Keratinocyte (primary cell): ENCODE measurements around the gene ZDHHC9.

ENCODE experiments used
- EZH2 ChIP-seq: IDR thresholded peaks from one replicate; pipeline ENCODE4 v1.6.1; 2012; ENCODE audit warnings: inconsistent platforms, mild to moderate bottlenecking, low read length, moderate library complexity
- TF ChIP-seq, protein P1 (sequence below), 3 experiments: IDR thresholded peaks in 1 of 3; conservative IDR thresholded peaks in 1 of 3; optimal IDR thresholded peaks in 1 of 3; 2 replicates in 2 of 3; 3 replicates in 1 of 3; pipeline versions ENCODE3 to v1.5.1; 2011; ENCODE audit warnings: low read length in 3 of 3, mild to moderate bottlenecking in 3 of 3, moderate library complexity in 2 of 3, control low read depth in 1 of 3, inconsistent platforms in 1 of 3; ENCODE audit not compliant: insufficient read depth in 2 of 3; ENCODE audit errors: extremely low read depth in 1 of 3

DNA sequence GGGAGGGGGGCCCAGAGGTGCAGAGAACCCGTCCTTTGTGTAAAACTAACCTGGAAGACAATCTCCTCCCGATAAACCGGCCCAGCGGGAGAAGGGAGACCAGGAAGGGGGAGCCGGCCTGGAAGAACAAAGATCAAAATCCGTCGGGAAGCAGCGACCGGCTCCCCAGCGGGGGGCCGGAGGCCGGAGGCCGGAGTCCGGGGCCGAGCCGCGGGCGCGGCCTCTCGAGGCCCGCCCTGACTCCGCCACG lies 552 bp downstream of the ZDHHC9 start:
- TF ChIP-seq, protein P1, sequence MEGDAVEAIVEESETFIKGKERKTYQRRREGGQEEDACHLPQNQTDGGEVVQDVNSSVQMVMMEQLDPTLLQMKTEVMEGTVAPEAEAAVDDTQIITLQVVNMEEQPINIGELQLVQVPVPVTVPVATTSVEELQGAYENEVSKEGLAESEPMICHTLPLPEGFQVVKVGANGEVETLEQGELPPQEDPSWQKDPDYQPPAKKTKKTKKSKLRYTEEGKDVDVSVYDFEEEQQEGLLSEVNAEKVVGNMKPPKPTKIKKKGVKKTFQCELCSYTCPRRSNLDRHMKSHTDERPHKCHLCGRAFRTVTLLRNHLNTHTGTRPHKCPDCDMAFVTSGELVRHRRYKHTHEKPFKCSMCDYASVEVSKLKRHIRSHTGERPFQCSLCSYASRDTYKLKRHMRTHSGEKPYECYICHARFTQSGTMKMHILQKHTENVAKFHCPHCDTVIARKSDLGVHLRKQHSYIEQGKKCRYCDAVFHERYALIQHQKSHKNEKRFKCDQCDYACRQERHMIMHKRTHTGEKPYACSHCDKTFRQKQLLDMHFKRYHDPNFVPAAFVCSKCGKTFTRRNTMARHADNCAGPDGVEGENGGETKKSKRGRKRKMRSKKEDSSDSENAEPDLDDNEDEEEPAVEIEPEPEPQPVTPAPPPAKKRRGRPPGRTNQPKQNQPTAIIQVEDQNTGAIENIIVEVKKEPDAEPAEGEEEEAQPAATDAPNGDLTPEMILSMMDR (optimal IDR thresholded peaks at IDR 0.05 in 1 of 3, IDR thresholded peaks at IDR 0.05 in 1 of 3, conservative IDR thresholded peaks at IDR 0.05 in 1 of 3; ENCODE audit: extremely low read depth in 1 of 3, insufficient read depth in 2 of 3, low read length in 3 of 3): no peak
- TF ChIP-seq EZH2: no peak
